HEK293 (cell line): ENCODE results near the gene H3-3A.

ENCODE experiments used
- BCL11B ChIP-seq: fragments of 450-650 bp; formaldehyde crosslinking; IDR thresholded peaks from 2 replicates; pipeline ENCODE4 v1.5.1; 2016; ENCODE audit warnings: low read depth, missing biosample characterization, missing genetic modification characterization
- ELK4 ChIP-seq: IDR thresholded peaks from 2 replicates; pipeline ENCODE4 v1.6.1; 2011; ENCODE audit warnings: mild to moderate bottlenecking, low read depth, low read length, borderline replicate concordance
- GLIS2 ChIP-seq: fragments of 450-650 bp; formaldehyde crosslinking; IDR thresholded peaks from 2 replicates; pipeline ENCODE4 v1.5.1; 2016; ENCODE audit warnings: missing biosample characterization, missing genetic modification characterization
- HOXD13 ChIP-seq: sonication (generic); formaldehyde crosslinking; IDR thresholded peaks from 2 replicates; pipeline ENCODE4 v1.8.0; 2022; ENCODE audit warnings: missing genetic modification reagents, borderline replicate concordance
- MEIS1 ChIP-seq: sonication (generic); formaldehyde crosslinking; IDR thresholded peaks from 2 replicates; pipeline ENCODE4 v1.8.1; 2022; ENCODE audit warnings: missing genetic modification reagents, mild to moderate bottlenecking, borderline replicate concordance
- MYNN ChIP-seq: fragments of 450-650 bp; formaldehyde crosslinking; IDR thresholded peaks from 2 replicates; pipeline ENCODE4 v1.5.1; 2016; ENCODE audit warnings: missing biosample characterization, missing genetic modification characterization, borderline replicate concordance
- PRDM4 ChIP-seq: fragments of 450-650 bp; formaldehyde crosslinking; IDR thresholded peaks from 2 replicates; pipeline ENCODE4 v1.5.1; 2017; ENCODE audit warnings: missing biosample characterization, missing genetic modification characterization
- SALL2 ChIP-seq: fragments of 450-650 bp; formaldehyde crosslinking; IDR thresholded peaks from 2 replicates; pipeline ENCODE4 v1.5.0; 2017; ENCODE audit warnings: missing biosample characterization, mild to moderate bottlenecking, missing genetic modification characterization, borderline replicate concordance
- SCRT2 ChIP-seq: fragments of 450-650 bp; formaldehyde crosslinking; IDR thresholded peaks from 2 replicates; pipeline ENCODE4 v1.5.1; 2016; ENCODE audit warnings: missing biosample characterization, missing genetic modification characterization
- ZBTB49 ChIP-seq: fragments of 450-650 bp; formaldehyde crosslinking; IDR thresholded peaks from 2 replicates; pipeline ENCODE4 v1.5.1; 2016; ENCODE audit warnings: missing biosample characterization, missing genetic modification characterization, low read depth
- ZFP3 ChIP-seq: fragments of 450-650 bp; formaldehyde crosslinking; IDR thresholded peaks from 2 replicates; pipeline ENCODE4 v1.5.1; 2016; ENCODE audit warnings: low read depth, missing biosample characterization, missing genetic modification characterization
- ZFP41 ChIP-seq: fragments of 450-650 bp; formaldehyde crosslinking; IDR thresholded peaks from 2 replicates; pipeline ENCODE4 v1.5.1; 2016; ENCODE audit warnings: missing biosample characterization, missing genetic modification characterization, borderline replicate concordance
- ZFP69B ChIP-seq: fragments of 450-650 bp; formaldehyde crosslinking; IDR thresholded peaks from 2 replicates; pipeline ENCODE4 v1.5.1; 2016; ENCODE audit warnings: missing biosample characterization, missing genetic modification characterization
- ZNF132 ChIP-seq: fragments of 450-650 bp; formaldehyde crosslinking; IDR thresholded peaks from 2 replicates; pipeline ENCODE4 v1.5.1; 2017; ENCODE audit warnings: missing biosample characterization, missing genetic modification characterization, borderline replicate concordance
- ZNF138 ChIP-seq: fragments of 450-650 bp; formaldehyde crosslinking; IDR thresholded peaks from 2 replicates; pipeline ENCODE4 v1.5.1; 2016; ENCODE audit warnings: missing biosample characterization, missing genetic modification characterization, borderline replicate concordance
- ZNF155 ChIP-seq: fragments of 450-650 bp; formaldehyde crosslinking; IDR thresholded peaks from 2 replicates; pipeline ENCODE4 v1.5.1; 2016; ENCODE audit warnings: missing biosample characterization, missing genetic modification characterization
- ZNF157 ChIP-seq: fragments of 450-650 bp; formaldehyde crosslinking; IDR thresholded peaks from 2 replicates; pipeline ENCODE4 v1.5.1; 2016; ENCODE audit warnings: missing biosample characterization, missing genetic modification characterization
- ZNF19 ChIP-seq: fragments of 450-650 bp; formaldehyde crosslinking; IDR thresholded peaks from 2 replicates; pipeline ENCODE4; 2016; ENCODE audit warnings: missing biosample characterization, missing genetic modification characterization, low read depth
- ZNF24 ChIP-seq: fragments of 450-650 bp; formaldehyde crosslinking; IDR thresholded peaks from 2 replicates; pipeline ENCODE4 v1.5.1; 2016; ENCODE audit warnings: missing biosample characterization, missing genetic modification characterization
- ZNF280D ChIP-seq: fragments of 450-650 bp; formaldehyde crosslinking; IDR thresholded peaks from 2 replicates; pipeline ENCODE4 v1.5.1; 2016; ENCODE audit warnings: missing biosample characterization, missing genetic modification characterization
- ZNF341 ChIP-seq: fragments of 450-650 bp; formaldehyde crosslinking; IDR thresholded peaks from 2 replicates; pipeline ENCODE4; 2016; ENCODE audit warnings: low read depth, missing biosample characterization, missing genetic modification characterization
- ZNF350 ChIP-seq: fragments of 450-650 bp; formaldehyde crosslinking; IDR thresholded peaks from 2 replicates; pipeline ENCODE4 v1.5.0; 2017; ENCODE audit warnings: missing biosample characterization, mild to moderate bottlenecking, missing genetic modification characterization
- ZNF473 ChIP-seq: fragments of 450-650 bp; formaldehyde crosslinking; IDR thresholded peaks from 2 replicates; pipeline ENCODE4 v1.5.1; 2017; ENCODE audit warnings: missing biosample characterization, missing genetic modification characterization
- ZNF513 ChIP-seq: fragments of 450-650 bp; IDR thresholded peaks from 2 replicates; pipeline ENCODE4 v1.5.1; 2018; ENCODE audit warnings: missing biosample characterization, missing genetic modification characterization
- ZNF561 ChIP-seq: fragments of 450-650 bp; IDR thresholded peaks from 2 replicates; pipeline ENCODE4 v1.5.1; 2018; ENCODE audit warnings: missing biosample characterization, missing genetic modification characterization, borderline replicate concordance
- ZNF600 ChIP-seq: fragments of 450-650 bp; formaldehyde crosslinking; IDR thresholded peaks from 2 replicates; pipeline ENCODE4 v1.5.1; 2016; ENCODE audit warnings: missing biosample characterization, missing genetic modification characterization
- ZNF654 ChIP-seq: fragments of 450-650 bp; formaldehyde crosslinking; IDR thresholded peaks from 2 replicates; pipeline ENCODE4 v1.5.1; 2016; ENCODE audit warnings: low read depth, missing biosample characterization, missing genetic modification characterization
- ZNF76 ChIP-seq: fragments of 450-650 bp; formaldehyde crosslinking; IDR thresholded peaks from 2 replicates; pipeline ENCODE4; 2016; ENCODE audit warnings: low read depth, missing biosample characterization, missing genetic modification characterization, borderline replicate concordance
- ZNF837 ChIP-seq: fragments of 450-650 bp; formaldehyde crosslinking; IDR thresholded peaks from 2 replicates; pipeline ENCODE4 v1.5.1; 2016; ENCODE audit warnings: missing biosample characterization, missing genetic modification characterization
- ZSCAN23 ChIP-seq: fragments of 450-650 bp; formaldehyde crosslinking; IDR thresholded peaks from 2 replicates; pipeline ENCODE4 v1.5.1; 2016; ENCODE audit warnings: missing biosample characterization, missing genetic modification characterization

H3-3A gene

GRCh38 chr1:226061841-226062557, 517 bp upstream of the H3-3A start (continued):
- TF ChIP-seq ELK4, result no peak
- TF ChIP-seq ZNF473, result no peak
- peak; percentile 37; the same call in 1 of the 2 replicates for TF ChIP-seq SCRT2 (tag by site-specific recombination)
- TF ChIP-seq ZFP41, result no peak
- TF ChIP-seq ZNF654 (tag by site-specific recombination), result no peak
- no peak; the same call in 1 of the 2 replicates for TF ChIP-seq ZNF24 (tag by site-specific recombination)
- peak; percentile 10; the same call in 1 of the 2 replicates for TF ChIP-seq MYNN
- peak; percentile 74 for TF ChIP-seq ZFP69B
- peak; percentile 67; the same call in 1 of the 2 replicates for TF ChIP-seq GLIS2 (tag by site-specific recombination)
- TF ChIP-seq ZNF19, result no peak
- peak; percentile 80 for TF ChIP-seq ZNF341
- no peak for TF ChIP-seq ZNF157
- TF ChIP-seq ZNF837, result peak; percentile 92; the same call in 1 of the 2 replicates
- no peak for TF ChIP-seq ZNF155 (tag by site-specific recombination)
- no peak for TF ChIP-seq MEIS1 (CRISPR knock-in tag)
- TF ChIP-seq ZNF513 (tag by site-specific recombination), result no peak
- TF ChIP-seq ZNF600, result peak; percentile 97; the same call in 1 of the 2 replicates
- peak; percentile 83 for TF ChIP-seq ZNF76 (tag by site-specific recombination)
- no peak for TF ChIP-seq ZNF350 (tag by site-specific recombination)
- peak; percentile 97 for TF ChIP-seq ZNF561 (tag by site-specific recombination)
- TF ChIP-seq BCL11B, result no peak
- TF ChIP-seq HOXD13 (CRISPR knock-in tag), result no peak
- TF ChIP-seq ZSCAN23 (tag by site-specific recombination), result no peak
- no peak for TF ChIP-seq ZNF280D
- no peak for TF ChIP-seq ZNF132 (tag by site-specific recombination)
- no peak for TF ChIP-seq PRDM4 (tag by site-specific recombination)
- TF ChIP-seq ZFP3, result no peak
- no peak for TF ChIP-seq SALL2 (tag by site-specific recombination)
- TF ChIP-seq ZBTB49, result no peak
- no peak for TF ChIP-seq ZNF138
